H9 (cell line): ENCODE measurements around the gene ACCSL. TPM values are rescaled to one million over a fixed set of nuclear protein-coding genes. Genes with fewer than 3 reads are reported as not detected.

Experiments
- DNase-seq: peaks from one replicate; pipeline ENCODE4 v3.0.0-alpha.2; 2017
- H2AFZ ChIP-seq: one replicate; pipeline ENCODE4 v1.6.1; 2013; ENCODE audit warnings: mild to moderate bottlenecking, low read length, control low read depth, moderate library complexity
- H2AK5ac ChIP-seq: 2 replicates; pipeline ENCODE4 v1.6.1; 2013; ENCODE audit warnings: low read length, control low read depth, mixed read lengths; ENCODE audit not compliant: insufficient read length
- H2BK120ac ChIP-seq: one replicate; pipeline ENCODE4 v1.6.1; 2013; ENCODE audit warnings: low read depth, mild to moderate bottlenecking, low read length, control low read depth, inconsistent platforms; ENCODE audit not compliant: poor library complexity, severe bottlenecking
- H2BK12ac ChIP-seq: 2 replicates; pipeline ENCODE4 v1.6.1; 2013; ENCODE audit warnings: low read length, control low read depth, mixed read lengths, low read depth; ENCODE audit not compliant: insufficient read length
- H2BK15ac ChIP-seq: 2 replicates; pipeline ENCODE4 v1.6.1; 2013; ENCODE audit warnings: low read depth, low read length, control low read depth
- H2BK20ac ChIP-seq: one replicate; pipeline ENCODE4 v1.6.1; 2013; ENCODE audit warnings: low read depth, mild to moderate bottlenecking, low read length, control low read depth, inconsistent platforms; ENCODE audit not compliant: poor library complexity, severe bottlenecking
- H2BK5ac ChIP-seq: 2 replicates; pipeline ENCODE4 v1.6.1; 2013; ENCODE audit warnings: low read length, control low read depth, mixed read lengths; ENCODE audit not compliant: insufficient read length
- H3K14ac ChIP-seq: 2 replicates; pipeline ENCODE4 v1.6.1; 2013; ENCODE audit warnings: low read length, control low read depth; ENCODE audit not compliant: insufficient read depth
- H3K18ac ChIP-seq: 2 replicates; pipeline ENCODE4 v1.6.1; 2013; ENCODE audit warnings: low read depth, mild to moderate bottlenecking, mixed read lengths, low read length, control low read depth; ENCODE audit not compliant: insufficient read length
- H3K23ac ChIP-seq: 2 replicates; pipeline ENCODE4 v1.6.1; 2013; ENCODE audit warnings: low read length, control low read depth, mixed read lengths, low read depth; ENCODE audit not compliant: insufficient read length
- H3K23me2 ChIP-seq: 2 replicates; pipeline ENCODE4 v1.6.1; 2013; ENCODE audit warnings: low read depth, mild to moderate bottlenecking, mixed read lengths, low read length, control low read depth; ENCODE audit not compliant: insufficient read length, poor library complexity, severe bottlenecking
- H3K27ac ChIP-seq: 2 replicates; pipeline ENCODE4 v1.5.1; 2013; ENCODE audit warnings: low read length, control low read depth, mixed read lengths, low read depth; ENCODE audit not compliant: insufficient read length
- H3K27me3 ChIP-seq: 2 replicates; pipeline ENCODE4 v1.6.1; 2013; ENCODE audit warnings: low read length, control low read depth, inconsistent platforms; ENCODE audit not compliant: insufficient read depth
- H3K4ac ChIP-seq: 2 replicates; pipeline ENCODE4 v1.6.1; 2013; ENCODE audit warnings: low read depth, mild to moderate bottlenecking, control low read depth, inconsistent platforms, low read length, moderate library complexity
- H3K4me1 ChIP-seq: 2 replicates; pipeline ENCODE4 v1.6.1; 2013; ENCODE audit warnings: low read length, control low read depth, inconsistent platforms; ENCODE audit not compliant: insufficient read depth
- H3K4me2 ChIP-seq: 2 replicates; pipeline ENCODE4 v1.6.1; 2013; ENCODE audit warnings: low read length, control low read depth, mixed read lengths; ENCODE audit not compliant: insufficient read length, insufficient read depth
- H3K56ac ChIP-seq: 2 replicates; pipeline ENCODE4 v1.6.1; 2013; ENCODE audit warnings: low read depth, mild to moderate bottlenecking, mixed read lengths, low read length, control low read depth; ENCODE audit not compliant: insufficient read length
- H3K79me1 ChIP-seq: 2 replicates; pipeline ENCODE4 v1.6.1; 2013; ENCODE audit warnings: low read depth, mild to moderate bottlenecking, moderate library complexity, low read length, control low read depth, inconsistent platforms; ENCODE audit not compliant: insufficient read depth, poor library complexity, severe bottlenecking
- H3K79me2 ChIP-seq: 2 replicates; pipeline ENCODE4 v1.6.1; 2013; ENCODE audit warnings: low read length, control low read depth, inconsistent platforms; ENCODE audit not compliant: insufficient read depth
- H3K9ac ChIP-seq: 2 replicates; pipeline ENCODE4 v1.6.1; 2013; ENCODE audit warnings: low read length, control low read depth, mixed read lengths; ENCODE audit not compliant: insufficient read length; ENCODE audit errors: extremely low read depth
- H3K9me3 ChIP-seq: one replicate; pipeline ENCODE4 v1.6.1; 2013; ENCODE audit warnings: low read depth, low read length, inconsistent platforms; ENCODE audit not compliant: control insufficient read depth
- H3T11ph ChIP-seq: one replicate; pipeline ENCODE4 v1.6.1; 2013; ENCODE audit warnings: mild to moderate bottlenecking, low read length, control low read depth, inconsistent platforms
- H4K20me1 ChIP-seq: one replicate; pipeline ENCODE4 v1.6.1; 2013; ENCODE audit not compliant: control insufficient read depth, insufficient read length, insufficient read depth
- H4K5ac ChIP-seq: 2 replicates; pipeline ENCODE4 v1.6.1; 2013; ENCODE audit warnings: low read depth, mild to moderate bottlenecking, mixed read lengths, low read length, control low read depth; ENCODE audit not compliant: insufficient read length
- H4K8ac ChIP-seq: replicated peaks from 2 replicates; pipeline ENCODE4 v1.6.1; 2013; ENCODE audit warnings: low read length, control low read depth, mixed read lengths, low read depth; ENCODE audit not compliant: insufficient read length
- H4K91ac ChIP-seq: 2 replicates; pipeline ENCODE4 v1.6.1; 2013; ENCODE audit warnings: low read depth, mild to moderate bottlenecking, moderate library complexity, mixed read lengths, low read length, control low read depth; ENCODE audit not compliant: insufficient read length
- H3K27ac Mint-ChIP-seq, 3 experiments: 2 replicates in 2 of 3; 3 replicates in 1 of 3; pipeline ENCODE4 v1.8.0; 2020 to 2021; ENCODE audit warnings: mixed read lengths in 3 of 3, mild to moderate bottlenecking in 1 of 3, moderate library complexity in 1 of 3
- H3K27me3 Mint-ChIP-seq: 2 replicates; pipeline ENCODE4 v1.8.0; 2021; ENCODE audit warnings: low read depth, mild to moderate bottlenecking, moderate library complexity, mixed read lengths
- H3K36me3 Mint-ChIP-seq, 3 experiments: 2 replicates in 2 of 3; 3 replicates in 1 of 3; pipeline ENCODE4 v1.8.0; 2020 to 2021; ENCODE audit warnings: low read depth in 3 of 3, mixed read lengths in 3 of 3; ENCODE audit not compliant: insufficient read depth in 1 of 3
- H3K4me1 Mint-ChIP-seq, 2 experiments: 2 replicates each; pipeline ENCODE4 v1.8.0; 2020; ENCODE audit warnings: mixed read lengths in 2 of 2
- H3K4me3 Mint-ChIP-seq, 2 experiments: 2 replicates in 1 of 2; 3 replicates in 1 of 2; pipeline ENCODE4 v1.8.0; 2020 to 2021; ENCODE audit warnings: mild to moderate bottlenecking in 2 of 2, mixed read lengths in 2 of 2, moderate library complexity in 1 of 2
- H3K9me3 Mint-ChIP-seq, 2 experiments: 2 replicates in 1 of 2; 3 replicates in 1 of 2; pipeline ENCODE4 v1.8.0; 2020; ENCODE audit warnings: mild to moderate bottlenecking in 2 of 2, mixed read lengths in 2 of 2, moderate library complexity in 1 of 2
- WGBS: extraction: QIAGEN DNeasy Blood & Tissue Kit; methylation state at CpG from one replicate; pipeline ENCODE4 v1.1.7; 2013; ENCODE audit warnings: missing lambda C conversion rate, low lambda C conversion rate, mixed read lengths; ENCODE audit not compliant: insufficient read length; ENCODE audit errors: extremely low coverage; 5-methylcytosine and 5-hydroxymethylcytosine counted together
- total RNA-seq: library from RNA; stranded (reverse); gene quantifications from 2 replicates; pipeline ENCODE4 v1.2.1, GENCODE V29; 2021
- TF ChIP-seq, protein P1 (sequence below): fragments of 200-600 bp; sonication (generic); conservative IDR thresholded peaks from 3 replicates; pipeline ENCODE4 v1.8.0; 2021; ENCODE audit warnings: antibody characterized with exemption, mild to moderate bottlenecking

Gene ACCSL
- total RNA-seq, 1 experiment from 2014 or later = not detected

DNA sequence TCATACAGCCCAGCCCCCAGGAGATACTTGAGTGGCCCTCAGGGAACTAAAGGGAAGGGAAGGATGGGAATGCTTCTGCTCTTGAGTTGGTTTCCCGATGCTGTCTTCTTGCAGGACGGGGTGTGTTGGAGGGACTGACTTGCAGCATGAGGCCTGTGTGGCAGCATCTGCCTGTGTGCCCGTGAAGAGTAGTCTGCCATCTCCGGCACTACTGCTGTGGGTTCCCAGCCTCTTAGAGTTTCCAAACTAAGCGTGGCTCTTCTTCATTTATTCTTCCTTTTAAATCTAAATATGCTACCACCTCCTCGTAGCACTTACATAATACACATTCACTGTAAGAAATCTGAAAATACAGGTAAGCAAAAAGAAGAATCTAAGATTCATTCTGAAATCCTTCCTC is 60.5 kb downstream of the ACCSL start:
- Mint-ChIP-seq H3K9me3 (no peaks in the 10 kb centered on the region), H3K27ac (peak overlapping the region in 1 of 3 experiments; percentile 45; a peak in 1 of 7 replicates), H3K4me3 (no peak overlapping the region), H3K4me1 (peaks cover 2 to 4% of the 10 kb centered on the region in 2 experiments), H3K36me3 (peaks cover 2 to 27% (median 11%) of the 10 kb centered on the region in 3 experiments; a peak in 5 of 7 replicates), H3K27me3 (no peaks in the 10 kb centered on the region)
- no peak overlapping the region for H4K5ac ChIP-seq
- no peak overlapping the region for H4K91ac ChIP-seq
- H3K4ac ChIP-seq = no peak overlapping the region
- no peaks in the 10 kb centered on the region for H3K27me3 ChIP-seq
- no peaks in the 10 kb centered on the region for H3K9me3 ChIP-seq
- no peak overlapping the region for H2BK12ac ChIP-seq
- no peak overlapping the region for H3T11ph ChIP-seq
- DNase-seq = no peak
- no peak overlapping the region for H2BK120ac ChIP-seq
- H3K14ac ChIP-seq = no peak overlapping the region
- H3K56ac ChIP-seq = no peak overlapping the region
- H3K9ac ChIP-seq = no peak overlapping the region
- H4K8ac ChIP-seq = no peak overlapping the region
- H3K23me2 ChIP-seq = no peaks in the 10 kb centered on the region
- H3K4me2 ChIP-seq = no peak overlapping the region
- H2AFZ ChIP-seq = no peak overlapping the region
- no CpG with 5 or more reads among the region's 6 CpGs for WGBS
- TF ChIP-seq, protein P1, sequence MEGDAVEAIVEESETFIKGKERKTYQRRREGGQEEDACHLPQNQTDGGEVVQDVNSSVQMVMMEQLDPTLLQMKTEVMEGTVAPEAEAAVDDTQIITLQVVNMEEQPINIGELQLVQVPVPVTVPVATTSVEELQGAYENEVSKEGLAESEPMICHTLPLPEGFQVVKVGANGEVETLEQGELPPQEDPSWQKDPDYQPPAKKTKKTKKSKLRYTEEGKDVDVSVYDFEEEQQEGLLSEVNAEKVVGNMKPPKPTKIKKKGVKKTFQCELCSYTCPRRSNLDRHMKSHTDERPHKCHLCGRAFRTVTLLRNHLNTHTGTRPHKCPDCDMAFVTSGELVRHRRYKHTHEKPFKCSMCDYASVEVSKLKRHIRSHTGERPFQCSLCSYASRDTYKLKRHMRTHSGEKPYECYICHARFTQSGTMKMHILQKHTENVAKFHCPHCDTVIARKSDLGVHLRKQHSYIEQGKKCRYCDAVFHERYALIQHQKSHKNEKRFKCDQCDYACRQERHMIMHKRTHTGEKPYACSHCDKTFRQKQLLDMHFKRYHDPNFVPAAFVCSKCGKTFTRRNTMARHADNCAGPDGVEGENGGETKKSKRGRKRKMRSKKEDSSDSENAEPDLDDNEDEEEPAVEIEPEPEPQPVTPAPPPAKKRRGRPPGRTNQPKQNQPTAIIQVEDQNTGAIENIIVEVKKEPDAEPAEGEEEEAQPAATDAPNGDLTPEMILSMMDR = no peak
- no peak overlapping the region for H2BK20ac ChIP-seq
- H3K79me2 ChIP-seq = no peaks in the 10 kb centered on the region
- no peak overlapping the region for H3K18ac ChIP-seq
- no peaks in the 10 kb centered on the region; the same call in 1 of the 2 replicates for H3K4me1 ChIP-seq
- no peaks in the 10 kb centered on the region for H4K20me1 ChIP-seq
- no peak overlapping the region for H2AK5ac ChIP-seq
- no peak overlapping the region for H3K23ac ChIP-seq
- no peak overlapping the region for H3K27ac ChIP-seq
- no peak overlapping the region for H2BK15ac ChIP-seq
- H2BK5ac ChIP-seq = no peak overlapping the region
- H3K79me1 ChIP-seq = no peaks in the 10 kb centered on the region

Other genes with a start within 250 kb of the ACCSL start
- 18.8 and 22.2 TPM in 2 replicates for gene ALKBH3, start 167.2 kb upstream of the ACCSL start, total RNA-seq
- gene C11orf96, start 105.3 kb upstream of the ACCSL start, total RNA-seq = 1.3 and 1.4 TPM in 2 replicates
- 7.5 and 9.1 TPM in 2 replicates for gene ACCS, start 18.3 kb downstream of the ACCSL start, total RNA-seq
- 42.9 and 45.9 TPM in 2 replicates for gene EXT2, start 47.7 kb downstream of the ACCSL start, total RNA-seq